SU-DHL-6 (cell line): ENCODE measurements around the gene NIP7.
"Not testable (repeated sequence)": the region's sequence is repeated elsewhere in the genome, so short reads cannot be mapped to it uniquely, and the experiment has no call there.

Experiments
- H2AFZ ChIP-seq: fragments of 200-600 bp; sonication (generic); 2 replicates; pipeline ENCODE4 v1.6.1; 2014; ENCODE audit warnings: low read depth, mild to moderate bottlenecking, moderate library complexity, mixed read lengths, antibody characterized with exemption, low read length; ENCODE audit not compliant: severe bottlenecking
- H3F3A ChIP-seq: fragments of 200-600 bp; shearing (Covaris generic); 2 replicates; pipeline ENCODE4 v1.6.0; 2016; ENCODE audit warnings: antibody characterized with exemption, mild to moderate bottlenecking; ENCODE audit not compliant: insufficient read depth
- H3K27ac ChIP-seq: fragments of 200-600 bp; sonication (generic); 2 replicates; pipeline ENCODE4 v1.5.1; 2016; ENCODE audit warnings: low read depth, mild to moderate bottlenecking, low read length, moderate library complexity, mixed read lengths
- H3K27me3 ChIP-seq: fragments of 200-600 bp; sonication (generic), shearing (Covaris generic); 2 replicates; pipeline ENCODE4 v1.6.0; 2014; ENCODE audit warnings: mild to moderate bottlenecking, low read length
- H3K36me3 ChIP-seq: fragments of 200-600 bp; sonication (generic); 2 replicates; pipeline ENCODE4 v1.6.1; 2014; ENCODE audit warnings: mild to moderate bottlenecking, low read length, mixed read lengths
- H3K4me2 ChIP-seq: fragments of 300-600, 200-600 bp; shearing (Covaris generic), sonication (generic); 2 replicates; pipeline ENCODE4 v1.6.0; 2014; ENCODE audit warnings: low read length, low read depth, mild to moderate bottlenecking; ENCODE audit not compliant: poor library complexity, severe bottlenecking
- H3K4me3 ChIP-seq: fragments of 200-600 bp; sonication (generic); 2 replicates; pipeline ENCODE4 v1.5.1; 2014; ENCODE audit warnings: antibody characterized with exemption, low read length, mild to moderate bottlenecking, mixed read lengths; ENCODE audit not compliant: insufficient read depth, poor library complexity, severe bottlenecking
- H3K79me2 ChIP-seq: fragments of 200-600 bp; sonication (generic); 2 replicates; pipeline ENCODE4 v1.6.1; 2014; ENCODE audit warnings: mild to moderate bottlenecking, low read length, moderate library complexity; ENCODE audit not compliant: insufficient read depth
- H3K9ac ChIP-seq: fragments of 200-600 bp; sonication (generic); 2 replicates; pipeline ENCODE4 v1.7.0; 2014; ENCODE audit warnings: mild to moderate bottlenecking, low read length
- H3K9me2 ChIP-seq: fragments of 200-600 bp; sonication (generic); replicated peaks from 2 replicates; pipeline ENCODE4 v1.6.1; 2014; ENCODE audit warnings: low read length; ENCODE audit not compliant: insufficient read depth
- H3K9me3 ChIP-seq: fragments of 200-600 bp; sonication (generic); 2 replicates; pipeline ENCODE4 v1.6.1; 2014; ENCODE audit warnings: low read length, mixed read lengths; ENCODE audit not compliant: insufficient read depth
- H4K20me1 ChIP-seq: fragments of 200-600 bp; sonication (generic); 2 replicates; pipeline ENCODE4 v1.6.1; 2014; ENCODE audit warnings: low read depth, mild to moderate bottlenecking, antibody characterized with exemption, low read length, moderate library complexity, mixed read lengths
- EZH2phosphoT487 ChIP-seq: fragments of 200-600 bp; sonication (generic), shearing (Covaris generic); conservative IDR thresholded peaks from 2 replicates; pipeline ENCODE4 v1.6.1; 2018; ENCODE audit warnings: mild to moderate bottlenecking, antibody characterized with exemption, low read length, moderate library complexity, mixed read lengths
- TF ChIP-seq, protein P1 (sequence below): fragments of 200-600 bp; sonication (generic); IDR thresholded peaks from one replicate; pipeline ENCODE4 v1.5.1; 2017; ENCODE audit warnings: antibody characterized with exemption, mild to moderate bottlenecking, low read length, moderate library complexity; ENCODE audit not compliant: insufficient read depth, poor library complexity, severe bottlenecking

Gene NIP7

DNA sequence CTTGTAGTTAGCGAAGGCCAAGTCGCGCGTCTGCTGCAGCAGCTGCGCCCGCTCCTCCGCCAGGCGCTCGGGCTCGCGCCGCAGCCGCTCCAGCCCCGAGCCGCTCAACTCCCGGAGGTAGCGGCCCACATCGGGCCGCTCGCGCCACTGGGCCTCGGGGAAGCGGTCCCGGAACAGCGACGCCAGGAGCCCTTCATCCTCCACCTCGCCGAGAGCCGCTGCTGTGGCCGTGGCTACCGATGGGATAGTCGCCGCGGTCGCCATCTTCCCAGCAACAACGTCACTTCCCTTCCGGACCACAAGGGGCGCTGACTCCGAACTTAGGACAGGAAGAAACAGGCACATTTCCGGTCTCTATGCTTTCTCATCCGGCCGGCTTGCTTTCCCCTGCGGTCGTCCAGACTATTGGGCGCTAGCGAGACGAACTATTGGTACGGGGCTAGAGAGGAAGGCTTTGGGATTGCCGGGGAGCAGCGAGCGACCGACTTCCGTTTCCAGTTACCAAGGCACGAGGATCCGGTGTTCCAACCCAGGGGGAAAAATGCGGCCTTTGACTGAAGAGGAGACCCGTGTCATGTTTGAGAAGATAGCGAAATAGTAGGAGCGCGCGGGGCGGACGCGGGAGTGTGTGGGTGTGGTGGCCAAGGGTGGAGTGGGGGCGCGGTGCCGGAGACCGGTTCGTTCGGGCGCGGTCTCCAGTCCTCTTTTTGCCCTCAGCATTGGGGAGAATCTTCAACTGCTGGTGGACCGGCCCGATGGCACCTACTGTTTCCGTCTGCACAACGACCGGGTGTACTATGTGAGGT is at the start of gene NIP7, which contains the start of gene COG8:
NIP7 (plus strand) TSS at position 484 of the 806 bp plus-strand sequence; CDS start at position 542, 58 bp downstream.
COG8 (minus strand) TSS at position 276 of the 806 bp plus-strand sequence; CDS start at position 264, 12 bp downstream.
- Histone ChIP-seq H3K27me3 (no peaks in the 10 kb centered on the region), H3K79me2 (peaks cover 37% of the 10 kb centered on the region), H3K4me3 (peak within 1 kb of the TSS; percentile 82), H2AFZ (peak within 1 kb of the TSS; percentile 73), H3F3A (peaks cover 24% of the 10 kb centered on the region), H4K20me1 (no peaks in the 10 kb centered on the region), H3K27ac (peak within 1 kb of the TSS; percentile 71), H3K36me3 (peaks cover 16% of the 10 kb centered on the region), H3K9me3 (no peaks in the 10 kb centered on the region), H3K4me2 (peak within 1 kb of the TSS; percentile 88), H3K9ac (peak within 1 kb of the TSS; percentile 97), H3K9me2 (no peaks in the 10 kb centered on the region)
- TF ChIP-seq EZH2phosphoT487, result no peak
- TF ChIP-seq, protein P1, sequence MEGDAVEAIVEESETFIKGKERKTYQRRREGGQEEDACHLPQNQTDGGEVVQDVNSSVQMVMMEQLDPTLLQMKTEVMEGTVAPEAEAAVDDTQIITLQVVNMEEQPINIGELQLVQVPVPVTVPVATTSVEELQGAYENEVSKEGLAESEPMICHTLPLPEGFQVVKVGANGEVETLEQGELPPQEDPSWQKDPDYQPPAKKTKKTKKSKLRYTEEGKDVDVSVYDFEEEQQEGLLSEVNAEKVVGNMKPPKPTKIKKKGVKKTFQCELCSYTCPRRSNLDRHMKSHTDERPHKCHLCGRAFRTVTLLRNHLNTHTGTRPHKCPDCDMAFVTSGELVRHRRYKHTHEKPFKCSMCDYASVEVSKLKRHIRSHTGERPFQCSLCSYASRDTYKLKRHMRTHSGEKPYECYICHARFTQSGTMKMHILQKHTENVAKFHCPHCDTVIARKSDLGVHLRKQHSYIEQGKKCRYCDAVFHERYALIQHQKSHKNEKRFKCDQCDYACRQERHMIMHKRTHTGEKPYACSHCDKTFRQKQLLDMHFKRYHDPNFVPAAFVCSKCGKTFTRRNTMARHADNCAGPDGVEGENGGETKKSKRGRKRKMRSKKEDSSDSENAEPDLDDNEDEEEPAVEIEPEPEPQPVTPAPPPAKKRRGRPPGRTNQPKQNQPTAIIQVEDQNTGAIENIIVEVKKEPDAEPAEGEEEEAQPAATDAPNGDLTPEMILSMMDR, result peak; percentile 35

GRCh38 chr16:69291657-69292056 is 47.9 kb upstream of the NIP7 start:
- H4K20me1 ChIP-seq, H3K27me3 ChIP-seq, H2AFZ ChIP-seq, H3F3A ChIP-seq, H3K9me3 ChIP-seq, H3K79me2 ChIP-seq, H3K36me3 ChIP-seq, H3K27ac ChIP-seq, H3K9me2 ChIP-seq, H3K4me3 ChIP-seq, H3K4me2 ChIP-seq, H3K9ac ChIP-seq: not testable (repeated sequence)

GRCh38 chr16:69293401-69293800 is 46.2 kb upstream of the NIP7 start:
- Histone ChIP-seq H3K9me3 (no peaks in the 10 kb centered on the region), H3K9me2 (no peaks in the 10 kb centered on the region), H3K79me2 (no peaks in the 10 kb centered on the region), H3F3A (no peaks in the 10 kb centered on the region), H3K9ac (no peak overlapping the region), H3K36me3 (no peaks in the 10 kb centered on the region; the same call in 1 of the 2 replicates), H3K27me3 (no peaks in the 10 kb centered on the region), H2AFZ (no peak overlapping the region), H3K27ac (no peak overlapping the region), H4K20me1 (no peaks in the 10 kb centered on the region), H3K4me3 (no peak overlapping the region), H3K4me2 (no peak overlapping the region)
- TF ChIP-seq EZH2phosphoT487, result no peak
- TF ChIP-seq, protein P1, result no peak

DNA sequence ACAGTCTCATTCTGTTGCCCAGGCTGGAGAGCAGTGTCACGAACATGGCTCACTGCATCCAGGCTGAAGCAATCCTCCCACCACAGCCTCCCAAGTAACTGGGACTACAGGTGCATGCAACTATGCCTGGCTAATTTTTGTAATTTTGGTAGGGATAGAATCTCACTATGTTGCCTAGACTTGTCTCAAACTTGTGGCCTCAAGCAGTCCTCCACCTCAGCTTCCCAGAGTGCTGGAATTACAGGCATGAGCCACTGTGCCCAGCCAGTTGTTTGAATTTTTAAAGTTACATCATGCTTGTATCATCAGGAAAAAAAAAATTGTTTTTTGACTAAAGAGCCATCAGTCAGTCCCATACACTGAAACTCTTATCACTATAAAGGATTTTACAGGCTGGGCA is 45.5 kb upstream of the NIP7 start:
- Histone ChIP-seq H3K4me3 (no peak overlapping the region), H4K20me1 (no peaks in the 10 kb centered on the region), H3K27ac (no peak overlapping the region), H3K9ac (no peak overlapping the region), H3K9me2 (no peaks in the 10 kb centered on the region), H2AFZ (no peak overlapping the region), H3F3A (no peaks in the 10 kb centered on the region), H3K79me2 (no peaks in the 10 kb centered on the region), H3K27me3 (no peaks in the 10 kb centered on the region), H3K9me3 (no peaks in the 10 kb centered on the region), H3K36me3 (no peaks in the 10 kb centered on the region), H3K4me2 (no peak overlapping the region)
- TF ChIP-seq, protein P1, result no peak
- TF ChIP-seq EZH2phosphoT487, result no peak

DNA sequence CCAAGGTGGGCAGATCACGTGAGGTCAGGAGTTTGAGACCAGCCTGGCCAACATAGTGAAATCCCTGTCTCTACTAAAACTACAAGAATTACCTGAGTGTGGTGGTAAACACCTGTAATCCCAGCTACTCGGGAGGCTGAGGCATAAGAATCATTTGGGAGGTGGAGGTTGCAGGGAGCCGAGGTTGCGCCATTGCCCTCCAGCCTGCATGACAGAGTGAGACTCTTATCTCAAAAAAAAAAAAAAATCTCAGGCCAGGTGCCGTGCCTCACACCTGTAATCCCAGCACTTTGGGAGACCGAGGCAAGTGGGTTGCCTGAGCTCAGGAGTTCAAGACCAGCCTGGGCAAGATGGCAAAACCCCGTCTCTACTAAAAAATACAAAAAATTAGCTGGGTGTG is 42.8 kb upstream of the NIP7 start:
- H3K4me3 ChIP-seq, H3F3A ChIP-seq, H4K20me1 ChIP-seq, H3K9me2 ChIP-seq, H3K9me3 ChIP-seq, H2AFZ ChIP-seq, H3K27ac ChIP-seq, H3K79me2 ChIP-seq, H3K36me3 ChIP-seq, H3K9ac ChIP-seq, H3K27me3 ChIP-seq, H3K4me2 ChIP-seq: not testable (repeated sequence)
